HepG2 (cell line): ENCODE measurements around the gene ASAP2. TPM values are rescaled to one million over a fixed set of nuclear protein-coding genes. Genes with fewer than 3 reads are reported as not detected.

Experiments used
- ATAC-seq: fragments of 200-7000 bp; cut with Tn5 transposase; 3 replicates; pipeline ENCODE4 v1.9.1; 2020; ENCODE audit warnings: mild to moderate bottlenecking, moderate library complexity
- BruUV-seq: library from RNA; stranded (reverse); fragments of 400-500 nt; replicated peaks from 2 replicates; lab custom pipeline; 2021; lab: Mats Ljungman, UMichigan
- CTCF ChIA-PET: fragments of 300-600 bp; formaldehyde crosslinking; extraction: SDS; loops from one replicate; lab custom pipeline; 2021; ENCODE audit warnings: low total read pairs, inconsistent platforms, low intra/inter-chr PET ratio; lab: Yijun Ruan, JAX
- POLR2A ChIA-PET: fragments of 350-600 bp; sonication (Branson Sonifier 250); formaldehyde crosslinking; loops from one replicate; lab custom pipeline; 2020; ENCODE audit warnings: antibody characterized with exemption, inconsistent platforms; lab: Yijun Ruan, JAX
- DNase-seq: peaks from one replicate; pipeline ENCODE4 v3.0.0-alpha.2; 2015; ENCODE audit warnings: low spot score
- FAIRE-seq: peaks from 3 replicates; lab custom pipeline; 2011; peaks lifted over from hg19 to GRCh38; lab: Jason Lieb, UNC
- H2AFZ ChIP-seq: one replicate; pipeline ENCODE4 v1.6.1; 2011; ENCODE audit warnings: low read length, inconsistent platforms
- H3K27ac ChIP-seq: fragments of 300-600 bp; 3 replicates; pipeline ENCODE4 v1.8.0; 2011; ENCODE audit warnings: mixed run types, mild to moderate bottlenecking, mixed read lengths, low read length, inconsistent platforms; ENCODE audit not compliant: insufficient read depth; ENCODE audit errors: extremely low read length
- H3K27me3 ChIP-seq, 2 experiments: fragments of 200-600 bp in 1 of 2; 2 replicates in 1 of 2; 3 replicates in 1 of 2; pipeline versions ENCODE4 v1.6.0 to v1.8.0; 2011; ENCODE audit warnings: low read length in 2 of 2, mild to moderate bottlenecking in 2 of 2, moderate library complexity in 2 of 2, inconsistent platforms in 1 of 2; ENCODE audit not compliant: insufficient read depth in 2 of 2, control insufficient read depth in 1 of 2
- H3K36me3 ChIP-seq, 2 experiments: fragments of 200-600 bp in 1 of 2; replicated peaks in 1 of 2; 2 replicates in 1 of 2; 3 replicates in 1 of 2; pipeline versions ENCODE4 v1.5.1 to v1.8.0; 2011; ENCODE audit warnings: low read length in 2 of 2, inconsistent platforms in 1 of 2; ENCODE audit not compliant: insufficient read depth in 2 of 2, control insufficient read depth in 1 of 2
- H3K4me1 ChIP-seq: 2 replicates; pipeline ENCODE4 v1.5.1; 2012; ENCODE audit warnings: low read length, inconsistent platforms; ENCODE audit not compliant: insufficient read depth
- H3K4me2 ChIP-seq: 2 replicates; pipeline ENCODE4 v1.6.0; 2011; ENCODE audit warnings: low read depth, low read length, inconsistent platforms
- H3K4me3 ChIP-seq, 3 experiments: fragments of 200-600 bp in 1 of 3; sonication (generic), shearing (Covaris generic) in 1 of 3; replicated peaks in 1 of 3; 2 replicates each; pipeline ENCODE4 v1.5.1; 2011 to 2016; ENCODE audit warnings: low read length in 3 of 3, inconsistent platforms in 2 of 3, low read depth in 2 of 3, mild to moderate bottlenecking in 2 of 3, control low read depth in 1 of 3, mixed read lengths in 1 of 3; ENCODE audit not compliant: insufficient read depth in 1 of 3
- H3K79me2 ChIP-seq: one replicate; pipeline ENCODE4 v1.6.1; 2011; ENCODE audit warnings: low read length, inconsistent platforms; ENCODE audit not compliant: insufficient read depth
- H3K9ac ChIP-seq: 2 replicates; pipeline ENCODE4 v1.6.0; 2011; ENCODE audit warnings: mild to moderate bottlenecking, low read depth, low read length, inconsistent platforms; ENCODE audit not compliant: insufficient read depth
- H3K9me3 ChIP-seq: 2 replicates; pipeline ENCODE4 v1.5.1; 2012; ENCODE audit warnings: mild to moderate bottlenecking, low read length
- H4K20me1 ChIP-seq: 2 replicates; pipeline ENCODE4 v1.6.0; 2011; ENCODE audit warnings: inconsistent platforms, mild to moderate bottlenecking, low read length, moderate library complexity; ENCODE audit not compliant: insufficient read depth
- CHD2 ChIP-seq: IDR thresholded peaks from 2 replicates; pipeline ENCODE4 v1.6.1; 2011; ENCODE audit warnings: low read depth, low read length, improper control_type of control experiment
- DRAP1 ChIP-seq: IDR thresholded peaks from 2 replicates; pipeline ENCODE4 v1.6.1; 2016; ENCODE audit warnings: missing genetic modification reagents, missing compliant biosample characterization
- ZFP36L2 ChIP-seq: sonication (generic); formaldehyde crosslinking; IDR thresholded peaks from 2 replicates; pipeline ENCODE4 v1.4.0; 2020; ENCODE audit warnings: missing genetic modification reagents
- ZNF207 ChIP-seq: fragments of 450-650 bp; IDR thresholded peaks from 2 replicates; pipeline ENCODE4 v1.6.1; 2016; ENCODE audit warnings: antibody characterized with exemption, borderline replicate concordance
- ZNF318 ChIP-seq: sonication (generic); formaldehyde crosslinking; IDR thresholded peaks from 2 replicates; pipeline ENCODE4 v1.4.0; 2020; ENCODE audit warnings: mild to moderate bottlenecking, missing genetic modification reagents
- ZNF552 ChIP-seq: sonication (generic); formaldehyde crosslinking; IDR thresholded peaks from 2 replicates; pipeline ENCODE4 v1.9.0; 2022; ENCODE audit warnings: missing genetic modification reagents, mild to moderate bottlenecking, borderline replicate concordance
- WGBS: methylation state at CpG from one replicate; pipeline ENCODE4 v1.1.6; 2017; ENCODE audit warnings: low lambda C conversion rate; 5-methylcytosine and 5-hydroxymethylcytosine counted together
- in situ Hi-C: cut with HindIII; loops from 2 replicates; pipeline ENCODE4 v1.10.0; 2017; ENCODE audit warnings: low pct_unique_long_range_greater_than_20kb; ENCODE audit not compliant: extremely low pct_ligation_motif_present
- intact Hi-C: fragments of 100-400 bp; cut with micrococcal nuclease; formaldehyde crosslinking; loops from one replicate; pipeline ENCODE4 v1.10.0; 2022; ENCODE audit not compliant: unreplicated experiment
- polyA plus RNA-seq, 8 experiments: library from polyadenylated mRNA; depleted of rRNA in 3 of 8; stranded (reverse) in 7 of 8; unstranded in 1 of 8; fragments of >200 nt; fragmentation: Illumina TruSeq in 4 of 8; extraction: Trizol in 4 of 8; gene quantifications; 2 replicates each; pipeline versions ENCODE4 v1.2.1 to v1.2.3, GENCODE V29; 2011 to 2016; ENCODE audit warnings: low read depth in 4 of 8, missing spikeins in 1 of 8, mixed read lengths in 1 of 8; ENCODE audit not compliant: insufficient read depth in 1 of 8
- total RNA-seq, 5 experiments: library from RNA; depleted of rRNA; stranded (reverse); fragments of >200 nt; fragmentation: Illumina TruSeq; extraction: Trizol; gene quantifications; 2 replicates each; pipeline ENCODE4 v1.2.3, GENCODE V29; 2016; ENCODE audit warnings: low read depth in 1 of 5

Gene ASAP2
- total and polyA plus RNA-seq, 2 of the 13 experiments (the other 11 are each of a cell fraction or from before 2014, with no cell fraction given), result 7.3 to 22.3 TPM

GRCh38 chr2:9310377-9310776, 103.8 kb downstream of the ASAP2 start:
- H3K27me3 ChIP-seq, result no peaks in the 10 kb centered on the region
- H3K79me2 ChIP-seq, result no peaks in the 10 kb centered on the region
- ATAC-seq, result no peak
- H2AFZ ChIP-seq, result no peak overlapping the region
- peaks cover 11% of the 10 kb centered on the region for H3K4me1 ChIP-seq
- H3K9me3 ChIP-seq, result no peaks in the 10 kb centered on the region
- no peak overlapping the region for H3K27ac ChIP-seq
- in situ Hi-C loops, result no loop called here
- no peak overlapping the region for H3K9ac ChIP-seq
- H4K20me1 ChIP-seq, result peaks cover 2% of the 10 kb centered on the region; the same call in 1 of the 2 replicates
- 0 out of 5 replicates have a peak, but pooled peaks cover 0 to 6% of the 10 kb centered on the region in 2 experiments for H3K36me3 ChIP-seq
- TF ChIP-seq ZNF207 (no peak), ZNF318 (CRISPR knock-in tag) (no peak), ZNF552 (CRISPR knock-in tag) (no peak), ZFP36L2 (CRISPR knock-in tag) (no peak), CHD2 (no peak), DRAP1 (CRISPR knock-in tag) (no peak)
- FAIRE-seq, result no peak
- no peak overlapping the region for H3K4me2 ChIP-seq
- ChIA-PET CTCF (no interaction called here), POLR2A (interaction anchor here (1.1 kb wide), 1 partner anchor 17 kb away, joined by 3 read pairs; no protein-coding TSS in a partner anchor)
- no peak overlapping the region for H3K4me3 ChIP-seq
- DNase-seq, result no peak
- intact Hi-C loops, result no loop called here
- 58% methylated on average over 1 of the region's 1 CpG for WGBS
- BruUV-seq, result no TSS peak
